GM21360 (cell line): Measurements from ENCODE around the gene SCFD2.

Experiments
- ATAC-seq: cut with Tn5 transposase; IDR thresholded peaks from one replicate; pipeline ENCODE4 v1.9.1; 2021; ENCODE audit warnings: mild to moderate bottlenecking, moderate library complexity; ENCODE audit not compliant: unreplicated experiment

The SCFD2 gene

GRCh38 chr4:53118676-53119075 lies 247.2 kb downstream of the SCFD2 start:
- no peak for ATAC-seq

GRCh38 chr4:53116954-53117353 lies 248.9 kb downstream of the SCFD2 start:
- ATAC-seq: no peak

- ATAC-seq: peak; percentile 93
These were observed 252.2 kb downstream of the SCFD2 start for GRCh38 chr4:53113431-53114225.

DNA sequence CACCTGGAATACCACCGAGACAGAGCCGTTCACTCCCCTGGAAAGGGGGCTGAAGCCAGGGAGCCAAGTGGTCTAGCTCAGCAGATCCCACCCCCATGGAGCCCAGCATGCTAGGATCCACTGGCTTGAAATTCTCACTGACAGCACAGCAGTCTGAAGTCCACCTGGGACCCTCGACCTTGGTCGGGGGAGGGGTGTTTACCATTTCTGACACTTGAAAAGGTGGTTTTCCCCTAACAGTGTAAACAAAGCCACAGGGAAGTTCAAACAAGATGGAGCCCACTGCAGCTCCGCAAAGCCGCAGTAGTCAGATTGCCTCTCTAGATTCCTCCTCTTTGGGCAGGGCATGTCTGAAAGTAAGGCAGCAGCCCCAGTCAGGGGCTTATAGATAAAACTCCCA lies 260.5 kb downstream of the SCFD2 start:
- ATAC-seq: no peak

- ATAC-seq: no peak
These were observed 262.4 kb downstream of the SCFD2 start for GRCh38 chr4:53103481-53103880.

- ATAC-seq: no peak
These were observed 264.7 kb downstream of the SCFD2 start for GRCh38 chr4:53101191-53101581.

DNA sequence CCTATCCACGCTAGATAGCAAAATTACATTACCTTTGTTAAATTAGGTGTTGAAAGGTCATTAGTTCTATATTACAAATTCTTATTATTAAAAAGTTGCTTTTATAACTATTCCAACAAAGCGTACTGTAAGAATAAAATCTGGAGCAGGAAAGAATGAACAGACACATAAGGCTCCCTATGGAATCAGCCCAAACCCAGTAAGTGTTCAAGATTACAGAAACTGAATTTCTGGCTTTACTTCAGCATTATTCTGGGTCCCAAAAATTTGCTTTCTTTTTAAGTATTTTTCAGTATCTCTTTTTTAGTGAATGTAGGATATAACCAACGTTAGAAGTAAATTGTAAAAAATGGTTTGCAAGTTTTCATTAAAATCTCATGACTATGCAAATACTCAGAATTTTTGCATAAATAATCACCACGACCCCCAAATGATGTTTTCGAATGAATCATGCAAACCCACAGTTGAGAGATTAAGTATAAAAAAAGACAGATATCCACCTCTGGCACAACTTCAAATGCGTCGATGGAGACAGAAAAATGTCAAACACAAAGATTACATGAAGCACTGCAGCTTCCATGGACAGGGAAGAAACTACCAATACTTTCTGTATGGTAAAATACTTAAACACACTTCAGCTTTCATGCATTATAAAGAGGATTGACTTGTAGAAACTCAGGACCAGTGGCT lies 265.2 kb downstream of the SCFD2 start:
- no peak for ATAC-seq

DNA sequence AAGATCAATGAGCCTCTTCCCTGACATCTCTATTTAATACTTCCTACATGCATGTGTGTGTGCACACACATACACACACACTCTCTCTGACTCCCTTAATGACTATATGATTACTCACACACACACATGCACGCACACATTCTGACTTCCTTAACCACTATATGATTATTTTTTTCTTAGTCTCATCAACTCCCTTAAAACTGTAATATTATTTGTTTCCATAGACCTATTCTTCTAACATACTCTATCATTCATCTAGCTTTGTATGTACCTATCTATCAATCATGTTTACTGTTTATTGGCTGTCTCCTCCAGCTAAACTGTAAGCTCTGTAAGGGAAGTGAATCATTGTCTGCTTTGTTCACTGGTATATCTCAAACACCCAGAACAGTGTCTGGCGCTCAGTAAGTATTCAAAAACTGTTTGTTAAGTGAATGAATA lies 267.2 kb downstream of the SCFD2 start:
- ATAC-seq: no peak

- ATAC-seq: no peak
These were observed 271.8 kb downstream of the SCFD2 start for GRCh38 chr4:53094040-53094439.

GRCh38 chr4:53089936-53090729 lies 275.7 kb downstream of the SCFD2 start:
- no peak for ATAC-seq

DNA sequence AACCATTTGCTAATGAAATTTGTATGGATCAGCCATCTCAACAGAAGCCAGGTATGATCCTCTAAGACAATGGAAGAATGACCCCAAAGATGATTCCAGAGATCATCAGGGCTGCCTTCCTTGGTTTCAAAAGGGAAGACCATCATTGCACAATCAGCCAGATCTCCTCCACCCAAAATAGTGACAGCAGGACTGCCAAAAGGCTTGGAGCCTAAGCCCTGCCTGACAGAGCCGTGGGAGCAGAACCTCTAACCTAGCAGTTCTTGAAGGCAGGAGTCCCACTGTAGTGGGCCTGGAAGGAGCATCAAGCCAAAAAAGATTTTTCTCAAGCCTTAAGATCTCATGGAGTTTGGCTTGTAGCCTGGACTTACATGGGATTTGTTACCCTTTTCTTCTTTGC lies 277.7 kb downstream of the SCFD2 start:
- no peak for ATAC-seq

GRCh38 chr4:53076374-53076958 lies 289.4 kb downstream of the SCFD2 start:
- ATAC-seq: no peak

- no peak for ATAC-seq
These were observed 290.6 kb downstream of the SCFD2 start for GRCh38 chr4:53075162-53075785.

- ATAC-seq: no peak
These were observed 297.0 kb downstream of the SCFD2 start for GRCh38 chr4:53068755-53069330.

DNA sequence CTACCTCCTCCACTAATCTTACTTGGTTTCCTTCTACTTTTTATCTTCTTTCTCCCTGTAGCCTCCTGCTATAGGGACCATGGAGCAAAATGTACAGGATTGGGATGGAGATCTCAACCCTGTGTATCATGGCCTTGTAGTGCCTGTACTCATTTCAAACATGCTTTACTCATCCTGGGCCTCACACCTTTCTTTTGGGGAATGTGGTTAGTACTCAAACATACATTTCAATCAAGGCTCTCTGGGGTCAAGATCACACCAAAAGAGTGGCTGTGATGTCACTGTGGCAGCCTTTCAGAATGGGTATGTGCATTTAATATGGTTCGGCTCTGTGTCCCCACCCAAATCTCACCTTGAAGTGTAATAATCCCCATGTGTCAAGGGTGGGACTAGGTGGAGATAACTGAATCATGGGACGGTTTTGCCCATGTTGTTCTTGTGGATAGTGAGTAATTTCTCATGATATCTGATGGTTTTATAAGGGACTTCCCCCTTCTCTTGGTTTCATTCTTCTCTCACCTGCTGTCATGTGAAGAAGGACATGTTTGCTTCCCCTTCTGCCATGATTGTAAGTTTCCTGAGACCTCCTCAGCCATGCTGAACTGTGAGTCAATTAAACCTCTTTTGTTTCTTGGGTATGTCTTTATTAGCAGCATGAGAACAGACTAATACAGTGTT lies 298.6 kb downstream of the SCFD2 start:
- ATAC-seq: no peak

DNA sequence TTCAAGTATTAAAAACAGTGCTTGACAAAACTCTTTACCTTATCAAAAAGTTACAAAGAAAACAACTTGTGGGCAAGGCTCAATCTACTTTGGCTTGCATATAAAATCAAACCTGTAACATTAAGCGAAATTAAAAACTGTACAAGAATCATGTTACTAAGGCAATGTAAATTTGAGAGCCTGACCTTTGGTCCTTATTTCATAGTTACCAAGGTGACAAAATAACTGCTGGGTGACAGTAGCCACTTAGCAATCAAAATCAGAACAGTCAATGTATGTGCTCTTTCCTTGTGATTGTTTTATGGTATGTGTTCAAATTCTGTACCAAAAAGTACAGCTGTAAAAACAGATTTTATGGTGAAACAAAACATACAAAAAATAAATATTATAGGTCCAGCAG lies 299.7 kb downstream of the SCFD2 start:
- ATAC-seq: no peak

- no peak for ATAC-seq
These were observed 301.3 kb downstream of the SCFD2 start for GRCh38 chr4:53064609-53065008.

DNA sequence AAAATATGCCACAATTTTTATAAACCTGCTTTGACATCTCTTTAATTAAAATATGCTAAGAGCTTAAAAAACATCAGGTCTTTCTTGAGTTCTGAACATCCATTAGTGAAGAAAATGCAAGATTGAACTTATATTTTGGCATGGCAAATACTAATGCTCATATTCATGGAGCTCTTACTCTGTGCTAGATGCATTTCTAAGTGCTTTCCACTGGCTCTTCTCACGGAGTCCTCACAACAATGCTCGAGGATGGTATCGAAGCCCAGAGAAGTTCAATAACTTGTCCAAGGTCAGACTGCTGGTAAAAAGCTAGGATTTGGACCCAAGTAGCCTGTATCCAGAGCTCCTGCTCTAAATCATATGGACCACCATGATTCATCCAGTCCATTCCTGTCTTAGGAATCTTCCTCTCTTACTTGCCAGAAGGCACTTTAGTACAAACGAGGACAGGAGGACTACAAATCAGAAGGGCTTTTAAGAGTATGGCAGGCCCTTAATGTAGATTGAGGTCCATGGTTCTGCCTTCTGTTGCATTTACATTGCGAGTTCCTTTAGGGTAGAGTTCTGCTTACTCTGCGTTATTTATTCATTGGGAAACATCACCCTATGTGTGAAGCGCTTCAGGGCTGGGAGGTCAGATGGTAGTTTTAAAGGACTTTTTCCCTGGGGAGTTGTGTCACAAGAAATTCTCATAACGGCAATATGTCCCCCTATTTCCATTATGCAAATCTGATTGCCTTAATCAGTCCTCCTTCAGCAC lies 304.6 kb downstream of the SCFD2 start:
- ATAC-seq: no peak

DNA sequence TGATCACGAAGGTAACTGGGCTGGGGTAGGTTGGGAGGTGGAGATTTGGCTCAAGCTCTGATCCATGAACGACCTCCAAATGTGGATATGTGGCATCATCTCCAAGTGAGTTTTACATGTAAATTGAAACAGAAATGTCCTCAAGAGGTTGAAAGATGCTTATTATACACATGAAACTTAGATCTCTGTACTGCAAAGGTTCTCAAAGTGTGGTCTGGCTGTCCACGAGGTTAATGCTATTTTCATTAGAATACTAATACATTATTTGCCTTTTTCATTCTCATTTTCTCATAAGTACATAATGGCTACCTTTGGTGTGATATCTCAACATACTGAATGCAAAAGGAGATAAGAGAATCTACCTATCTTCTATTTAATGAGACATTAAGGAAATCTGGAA lies 305.6 kb downstream of the SCFD2 start:
- no peak for ATAC-seq
